ENCODE data around the gene MTA2.
A peak's percentile ranks its signal among the peaks of the same experiment; 100 is the strongest.

The MTA2 gene

GRCh38 chr11:62599901-62600300 lies 1.8 kb downstream of the MTA2 start:
- H3K27ac ChIP-seq, result peak overlapping the region; percentile 96
- no peak for TF ChIP-seq ZFX (IDR thresholded peaks at IDR 0.05; ENCODE audit: borderline replicate concordance)
- TF ChIP-seq, protein P1, sequence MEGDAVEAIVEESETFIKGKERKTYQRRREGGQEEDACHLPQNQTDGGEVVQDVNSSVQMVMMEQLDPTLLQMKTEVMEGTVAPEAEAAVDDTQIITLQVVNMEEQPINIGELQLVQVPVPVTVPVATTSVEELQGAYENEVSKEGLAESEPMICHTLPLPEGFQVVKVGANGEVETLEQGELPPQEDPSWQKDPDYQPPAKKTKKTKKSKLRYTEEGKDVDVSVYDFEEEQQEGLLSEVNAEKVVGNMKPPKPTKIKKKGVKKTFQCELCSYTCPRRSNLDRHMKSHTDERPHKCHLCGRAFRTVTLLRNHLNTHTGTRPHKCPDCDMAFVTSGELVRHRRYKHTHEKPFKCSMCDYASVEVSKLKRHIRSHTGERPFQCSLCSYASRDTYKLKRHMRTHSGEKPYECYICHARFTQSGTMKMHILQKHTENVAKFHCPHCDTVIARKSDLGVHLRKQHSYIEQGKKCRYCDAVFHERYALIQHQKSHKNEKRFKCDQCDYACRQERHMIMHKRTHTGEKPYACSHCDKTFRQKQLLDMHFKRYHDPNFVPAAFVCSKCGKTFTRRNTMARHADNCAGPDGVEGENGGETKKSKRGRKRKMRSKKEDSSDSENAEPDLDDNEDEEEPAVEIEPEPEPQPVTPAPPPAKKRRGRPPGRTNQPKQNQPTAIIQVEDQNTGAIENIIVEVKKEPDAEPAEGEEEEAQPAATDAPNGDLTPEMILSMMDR (IDR thresholded peaks at IDR 0.05), result no peak

GRCh38 chr11:62599069-62599696 lies 2.5 kb downstream of the MTA2 start:
- no peak for TF ChIP-seq ZFX (IDR thresholded peaks at IDR 0.05; ENCODE audit: borderline replicate concordance)
- TF ChIP-seq, protein P1 (IDR thresholded peaks at IDR 0.05), result no peak
- H3K27ac ChIP-seq, result peak overlapping the region; percentile 96

DNA sequence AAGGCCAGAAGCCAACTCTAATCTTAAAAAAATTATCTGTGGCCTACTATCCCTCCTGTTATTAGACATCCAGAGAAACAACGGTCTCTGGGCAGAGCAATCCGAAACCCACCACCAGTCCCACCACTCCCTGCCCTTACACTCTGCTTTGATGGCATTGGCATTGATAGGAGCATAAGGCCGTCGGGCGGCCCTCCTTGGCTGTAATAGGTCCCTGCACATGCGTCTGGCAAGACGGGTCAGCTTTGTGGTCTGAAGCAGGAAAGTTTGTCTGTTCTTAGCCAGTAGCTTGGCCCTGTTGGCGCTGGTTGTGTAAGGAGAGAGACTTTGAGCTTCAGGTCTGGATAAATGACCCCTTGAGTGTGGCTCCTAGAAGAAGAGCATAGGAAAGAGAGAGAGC lies 6.5 kb downstream of the MTA2 start:
- 0 out of 2 replicates have a peak overlapping the region, but pooled peaks have one; percentile 20 for H3K27ac ChIP-seq
- TF ChIP-seq ZFX (IDR thresholded peaks at IDR 0.05; ENCODE audit: borderline replicate concordance), result no peak
- TF ChIP-seq, protein P1 (IDR thresholded peaks at IDR 0.05), result no peak

DNA sequence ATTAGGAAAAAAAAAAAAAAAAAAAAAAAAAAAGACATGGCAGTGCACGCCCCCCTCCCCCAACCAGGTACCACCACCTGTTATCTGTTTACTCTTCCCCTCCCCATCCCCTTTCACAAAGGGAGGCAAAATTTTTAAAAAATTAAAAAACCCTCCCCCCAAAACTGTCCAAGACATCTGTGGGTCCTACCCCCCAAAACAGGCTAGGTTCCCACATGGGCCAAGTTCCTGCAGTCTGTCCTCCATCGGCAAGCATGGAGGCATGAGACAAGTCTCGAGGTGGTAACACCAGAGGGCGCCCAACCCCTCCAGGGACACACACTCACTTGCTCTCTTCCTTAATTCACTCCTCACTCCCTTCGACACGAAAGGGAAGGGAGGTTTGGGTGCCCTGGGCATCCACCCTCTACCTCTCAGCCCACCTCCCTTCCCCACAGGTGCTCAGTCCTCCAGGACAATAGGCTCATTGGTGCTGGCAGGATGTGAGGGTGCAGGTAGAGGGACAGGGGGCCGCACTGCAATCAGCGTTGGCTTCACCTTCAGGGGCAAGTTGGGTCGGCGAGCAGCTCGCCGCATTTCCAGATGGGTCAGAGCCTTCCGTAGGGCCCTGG lies 8.1 kb downstream of the MTA2 start:
- peak overlapping the region; percentile 93 for H3K27ac ChIP-seq

GRCh38 chr11:62592989-62593421 lies 8.7 kb downstream of the MTA2 start:
- H3K27ac ChIP-seq, result peak overlapping the region; percentile 93
- no peak for TF ChIP-seq ZFX (IDR thresholded peaks at IDR 0.05; ENCODE audit: borderline replicate concordance)
- TF ChIP-seq, protein P1 (IDR thresholded peaks at IDR 0.05), result no peak

More for the DNA sequence above, 8.1 kb downstream of the MTA2 start:
- TF ChIP-seq, protein P1 (IDR thresholded peaks at IDR 0.05), result peak; percentile 83
- no peak for TF ChIP-seq ZFX (IDR thresholded peaks at IDR 0.05; ENCODE audit: borderline replicate concordance)

DNA sequence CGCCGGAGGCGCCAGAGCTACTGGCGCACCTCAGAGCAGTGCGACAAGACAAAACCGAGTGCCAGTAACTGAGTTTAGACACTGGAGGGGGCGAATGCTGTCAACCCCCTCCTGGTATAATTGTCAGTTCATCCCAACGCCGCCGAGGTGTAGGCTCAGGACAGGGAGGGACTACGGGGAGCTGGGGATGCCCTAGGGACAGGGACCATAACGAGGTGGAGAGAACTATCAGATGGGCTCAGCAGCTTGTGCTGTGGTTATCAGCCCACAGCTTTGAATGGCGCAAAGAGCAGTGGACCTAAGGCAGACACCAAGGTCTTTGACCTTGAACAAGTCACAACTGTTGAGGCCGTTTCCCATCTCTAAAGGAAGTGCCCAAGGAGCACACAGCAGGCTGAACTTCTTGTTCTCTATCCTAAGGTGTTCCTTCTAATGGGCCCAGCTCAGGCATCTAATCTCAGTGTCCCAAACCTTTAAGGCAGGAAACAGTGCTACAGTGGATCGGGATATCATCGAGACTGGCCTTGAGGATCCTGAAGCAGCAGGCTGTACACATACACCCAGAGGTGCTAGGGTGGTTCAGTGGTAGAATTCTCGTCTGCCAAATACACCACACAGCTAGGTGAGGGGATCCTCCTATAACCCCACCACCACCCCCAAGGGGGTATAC lies 9.4 kb downstream of the MTA2 start:
- H3K27ac ChIP-seq, result peak overlapping the region; percentile 93
- TF ChIP-seq ZFX (IDR thresholded peaks at IDR 0.05; ENCODE audit: borderline replicate concordance), result no peak
- TF ChIP-seq, protein P1 (IDR thresholded peaks at IDR 0.05), result 0 out of 2 replicates have a peak, but pooled peaks have one; percentile 7

Measured in 22Rv1 (cell line).